ENCODE measurements around the gene FCHSD2. TPM values are rescaled to one million over a fixed set of nuclear protein-coding genes. Genes with fewer than 3 reads are reported as not detected.

The FCHSD2 gene
- total RNA-seq, 2 donors from 2014 or later, result 14.0 to 17.6 TPM

DNA sequence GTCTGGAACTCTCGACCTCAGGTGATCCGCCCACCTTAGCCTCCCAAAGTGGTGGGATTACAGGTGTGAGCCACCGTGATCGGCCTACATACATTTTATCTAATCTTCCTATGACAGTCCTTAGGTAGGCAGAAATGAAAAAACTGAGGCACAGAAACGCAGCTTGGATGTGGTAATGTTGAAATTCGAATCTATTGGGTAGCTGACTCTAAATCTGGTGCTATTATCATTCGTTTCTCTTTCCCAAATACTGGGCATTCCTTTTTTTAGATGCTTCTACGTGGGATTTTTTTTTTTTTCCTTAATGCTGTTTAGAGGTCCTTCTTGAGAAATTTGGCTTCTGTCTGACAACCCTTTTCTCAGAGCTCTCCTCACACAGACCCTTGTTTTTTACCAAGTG lies 41.5 kb downstream of the FCHSD2 start:
- WGBS, 2 experiments (ENCODE audit: insufficient coverage in 1 of 2, insufficient read length in 1 of 2), result 86 to 90% methylated on average over 4 to 8 of the region's 8 CpGs
- H3K27me3 ChIP-seq (ENCODE audit: control insufficient read depth, insufficient read depth, low read length, poor library complexity, severe bottlenecking), result no peaks in the 10 kb centered on the region
- H3K9me3 ChIP-seq (ENCODE audit: control insufficient read depth, low read length), result no peaks in the 10 kb centered on the region
- no peaks in the 10 kb centered on the region for H3K4me1 ChIP-seq (ENCODE audit: control insufficient read depth, insufficient read depth, low read length)
- no peak overlapping the region for H3K4me3 ChIP-seq (ENCODE audit: low read length)
- H3K4me3 Mint-ChIP-seq, result no peak overlapping the region
- H3K4me1 Mint-ChIP-seq, result no peaks in the 10 kb centered on the region
- no peak overlapping the region for H3K27ac Mint-ChIP-seq
- no peak for DNase-seq
- H3K9ac ChIP-seq (ENCODE audit: extremely low read depth, low read length, poor library complexity, severe bottlenecking), result no peak overlapping the region
- TF ChIP-seq, protein P1, sequence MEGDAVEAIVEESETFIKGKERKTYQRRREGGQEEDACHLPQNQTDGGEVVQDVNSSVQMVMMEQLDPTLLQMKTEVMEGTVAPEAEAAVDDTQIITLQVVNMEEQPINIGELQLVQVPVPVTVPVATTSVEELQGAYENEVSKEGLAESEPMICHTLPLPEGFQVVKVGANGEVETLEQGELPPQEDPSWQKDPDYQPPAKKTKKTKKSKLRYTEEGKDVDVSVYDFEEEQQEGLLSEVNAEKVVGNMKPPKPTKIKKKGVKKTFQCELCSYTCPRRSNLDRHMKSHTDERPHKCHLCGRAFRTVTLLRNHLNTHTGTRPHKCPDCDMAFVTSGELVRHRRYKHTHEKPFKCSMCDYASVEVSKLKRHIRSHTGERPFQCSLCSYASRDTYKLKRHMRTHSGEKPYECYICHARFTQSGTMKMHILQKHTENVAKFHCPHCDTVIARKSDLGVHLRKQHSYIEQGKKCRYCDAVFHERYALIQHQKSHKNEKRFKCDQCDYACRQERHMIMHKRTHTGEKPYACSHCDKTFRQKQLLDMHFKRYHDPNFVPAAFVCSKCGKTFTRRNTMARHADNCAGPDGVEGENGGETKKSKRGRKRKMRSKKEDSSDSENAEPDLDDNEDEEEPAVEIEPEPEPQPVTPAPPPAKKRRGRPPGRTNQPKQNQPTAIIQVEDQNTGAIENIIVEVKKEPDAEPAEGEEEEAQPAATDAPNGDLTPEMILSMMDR (conservative IDR thresholded peaks at IDR 0.05), result no peak
- no peaks in the 10 kb centered on the region for H3K27me3 Mint-ChIP-seq (ENCODE audit: insufficient read depth)
- H3K36me3 Mint-ChIP-seq (ENCODE audit: low read depth), result peaks cover 3% of the 10 kb centered on the region
- H3K27ac ChIP-seq (ENCODE audit: low read depth, low read length), result no peak overlapping the region
- H3K36me3 ChIP-seq (ENCODE audit: control insufficient read depth, insufficient read depth, low read length), result no peaks in the 10 kb centered on the region
- no peaks in the 10 kb centered on the region for H3K9me3 Mint-ChIP-seq

DNA sequence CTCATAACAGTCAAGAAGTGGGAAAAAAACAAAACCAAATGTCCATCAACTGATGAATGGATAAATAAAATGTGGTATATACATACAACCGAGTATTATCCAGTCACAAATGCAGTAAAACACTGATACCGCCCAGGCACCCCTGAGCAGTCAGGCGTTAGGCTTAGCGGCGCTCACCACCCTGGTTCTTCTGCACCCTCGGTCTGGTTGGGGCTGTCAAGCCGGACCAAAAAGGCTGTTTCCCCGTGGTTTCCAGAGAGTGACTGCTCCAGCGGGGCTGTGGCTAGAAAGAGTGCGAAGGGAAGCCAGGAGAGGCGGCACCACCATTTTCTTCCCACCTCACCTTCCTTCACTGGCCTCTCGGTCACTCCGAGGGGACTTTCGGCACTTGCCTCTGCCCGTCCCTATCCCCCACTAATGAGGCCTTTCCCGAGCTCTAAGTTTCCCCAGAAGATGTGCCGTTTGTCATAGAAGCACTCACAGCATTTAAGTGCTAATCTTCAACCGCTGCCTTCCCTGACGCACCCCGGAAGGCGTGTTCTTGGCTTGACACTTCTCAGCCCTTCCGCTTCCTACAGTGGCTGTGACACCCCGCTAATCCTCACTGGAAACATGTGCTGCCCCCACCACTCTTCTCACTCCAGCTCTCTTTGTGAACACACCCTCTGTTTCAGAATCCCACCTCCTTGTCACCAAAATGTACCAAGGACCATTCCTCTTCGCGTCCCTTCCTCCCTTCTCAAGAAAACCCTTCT lies 42.4 kb downstream of the FCHSD2 start:
- H3K4me1 Mint-ChIP-seq, result no peaks in the 10 kb centered on the region
- Histone ChIP-seq H3K36me3 (ENCODE audit: control insufficient read depth, insufficient read depth, low read length) (no peaks in the 10 kb centered on the region), H3K27ac (ENCODE audit: low read depth, low read length) (no peak overlapping the region), H3K27me3 (ENCODE audit: control insufficient read depth, insufficient read depth, low read length, poor library complexity, severe bottlenecking) (no peaks in the 10 kb centered on the region), H3K4me1 (ENCODE audit: control insufficient read depth, insufficient read depth, low read length) (no peaks in the 10 kb centered on the region), H3K9me3 (ENCODE audit: control insufficient read depth, low read length) (no peaks in the 10 kb centered on the region), H3K9ac (ENCODE audit: extremely low read depth, low read length, poor library complexity, severe bottlenecking) (no peak overlapping the region), H3K4me3 (ENCODE audit: low read length) (no peak overlapping the region)
- TF ChIP-seq, protein P1 (conservative IDR thresholded peaks at IDR 0.05), result no peak
- 93 to 98% methylated on average over 18 to 25 of the region's 25 CpGs for WGBS, 2 experiments (ENCODE audit: insufficient coverage in 1 of 2, insufficient read length in 1 of 2)
- peaks cover 3% of the 10 kb centered on the region for H3K36me3 Mint-ChIP-seq (ENCODE audit: low read depth)
- no peaks in the 10 kb centered on the region for H3K9me3 Mint-ChIP-seq
- no peak overlapping the region for H3K27ac Mint-ChIP-seq
- DNase-seq, result peak; percentile 52
- no peak overlapping the region for H3K4me3 Mint-ChIP-seq
- no peaks in the 10 kb centered on the region for H3K27me3 Mint-ChIP-seq (ENCODE audit: insufficient read depth)

DNA sequence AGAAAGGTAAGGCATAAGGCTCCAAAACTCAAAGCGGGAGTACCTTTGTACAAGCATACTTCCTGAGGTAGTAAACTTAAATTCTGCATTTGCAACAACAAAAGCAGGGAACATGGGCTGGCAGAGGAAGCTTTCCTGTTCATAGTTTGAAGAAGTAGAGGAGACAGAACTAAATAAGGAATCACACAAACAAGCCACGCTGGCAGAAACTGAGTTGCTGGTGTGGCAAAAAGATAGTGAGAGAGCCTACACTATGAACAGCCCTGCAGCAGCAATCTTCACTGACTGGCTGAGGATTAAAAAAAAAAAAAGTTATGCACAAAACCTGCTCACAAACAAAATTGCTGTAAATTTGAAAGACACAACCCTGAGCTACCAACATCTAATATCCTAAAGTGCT lies 46.5 kb downstream of the FCHSD2 start:
- H3K4me3 ChIP-seq (ENCODE audit: low read length), result no peak overlapping the region
- Mint-ChIP-seq H3K36me3 (ENCODE audit: low read depth) (peaks cover under 1% of the 10 kb centered on the region), H3K4me1 (no peaks in the 10 kb centered on the region), H3K9me3 (no peaks in the 10 kb centered on the region), H3K4me3 (no peak overlapping the region), H3K27ac (no peak overlapping the region), H3K27me3 (ENCODE audit: insufficient read depth) (no peaks in the 10 kb centered on the region)
- TF ChIP-seq, protein P1 (conservative IDR thresholded peaks at IDR 0.05), result no peak
- H3K27ac ChIP-seq (ENCODE audit: low read depth, low read length), result no peak overlapping the region
- 91 to 100% methylated on average over 1 to 2 of the region's 2 CpGs for WGBS, 2 experiments (ENCODE audit: insufficient coverage in 1 of 2, insufficient read length in 1 of 2)
- H3K27me3 ChIP-seq (ENCODE audit: control insufficient read depth, insufficient read depth, low read length, poor library complexity, severe bottlenecking), result no peaks in the 10 kb centered on the region
- H3K36me3 ChIP-seq (ENCODE audit: control insufficient read depth, insufficient read depth, low read length), result no peaks in the 10 kb centered on the region
- no peaks in the 10 kb centered on the region for H3K4me1 ChIP-seq (ENCODE audit: control insufficient read depth, insufficient read depth, low read length)
- DNase-seq, result no peak
- H3K9me3 ChIP-seq (ENCODE audit: control insufficient read depth, low read length), result no peaks in the 10 kb centered on the region
- no peak overlapping the region for H3K9ac ChIP-seq (ENCODE audit: extremely low read depth, low read length, poor library complexity, severe bottlenecking)
